Neural progenitor cell (in vitro differentiated cells): ENCODE measurements around the gene KCTD18. TPM values are rescaled to one million over a fixed set of nuclear protein-coding genes. Genes with fewer than 3 reads are reported as not detected.

ENCODE experiments used
- DNase-seq: peaks from one replicate; pipeline ENCODE4 v3.0.0-alpha.2; 2016; ENCODE audit warnings: low spot score
- H2AFZ ChIP-seq: fragments of 200-600 bp; sonication (generic); replicated peaks from 2 replicates; pipeline ENCODE4 v1.6.1; 2016; ENCODE audit warnings: antibody characterized with exemption
- H3F3A ChIP-seq: fragments of 200-600 bp; sonication (generic); 2 replicates; pipeline ENCODE4 v1.6.1; 2016; ENCODE audit warnings: antibody characterized with exemption, low read depth
- H3K27ac ChIP-seq: fragments of 200-600 bp; sonication (generic); 2 replicates; pipeline ENCODE4 v1.5.1; 2016; ENCODE audit warnings: mild to moderate bottlenecking
- H3K27me3 ChIP-seq: fragments of 200-600 bp; sonication (generic); 2 replicates; pipeline ENCODE4 v1.6.1; 2016; ENCODE audit warnings: mild to moderate bottlenecking, moderate library complexity
- H3K36me3 ChIP-seq: fragments of 200-600 bp; sonication (generic); 2 replicates; pipeline ENCODE4 v1.5.1; 2016
- H3K4me1 ChIP-seq: fragments of 200-600 bp; sonication (generic); 2 replicates; pipeline ENCODE4 v1.6.1; 2016; ENCODE audit warnings: mixed run types
- H3K4me2 ChIP-seq: fragments of 200-600 bp; sonication (generic); 2 replicates; pipeline ENCODE4 v1.6.1; 2016
- H3K4me3 ChIP-seq: fragments of 200-600 bp; sonication (generic); 2 replicates; pipeline ENCODE4 v1.5.1; 2016
- H3K79me2 ChIP-seq: fragments of 200-600 bp; sonication (generic); 2 replicates; pipeline ENCODE4 v1.6.1; 2016; ENCODE audit warnings: low read depth
- H3K9ac ChIP-seq: fragments of 200-600 bp; sonication (generic); 2 replicates; pipeline ENCODE4 v1.6.1; 2016
- H3K9me3 ChIP-seq: fragments of 200-600 bp; sonication (generic); 2 replicates; pipeline ENCODE4 v1.5.1; 2016; ENCODE audit warnings: low read depth
- H4K20me1 ChIP-seq: fragments of 200-600 bp; sonication (generic); 2 replicates; pipeline ENCODE4 v1.6.1; 2016; ENCODE audit warnings: low read depth
- H3K27ac Mint-ChIP-seq: 3 replicates; pipeline ENCODE4 v1.8.0; 2021; ENCODE audit warnings: mixed read lengths
- H3K27me3 Mint-ChIP-seq: 2 replicates; pipeline ENCODE4 v1.8.0; 2022; ENCODE audit warnings: low read depth, mild to moderate bottlenecking, inconsistent platforms, moderate library complexity, mixed read lengths; ENCODE audit not compliant: insufficient read depth
- H3K36me3 Mint-ChIP-seq: 3 replicates; pipeline ENCODE4 v1.8.0; 2021; ENCODE audit warnings: mixed read lengths
- H3K4me1 Mint-ChIP-seq: 3 replicates; pipeline ENCODE4 v1.8.0; 2021; ENCODE audit warnings: mixed read lengths
- H3K4me3 Mint-ChIP-seq: 3 replicates; pipeline ENCODE4 v1.8.0; 2021; ENCODE audit warnings: mild to moderate bottlenecking, moderate library complexity, mixed read lengths
- H3K9me3 Mint-ChIP-seq: 3 replicates; pipeline ENCODE4 v1.8.0; 2020; ENCODE audit warnings: mixed read lengths
- CTCF ChIP-seq: fragments of 200-600 bp; sonication (generic); IDR thresholded peaks from 2 replicates; pipeline ENCODE4 v1.5.1; 2017; ENCODE audit warnings: antibody characterized with exemption, mild to moderate bottlenecking
- EZH2 ChIP-seq: fragments of 200-600 bp; sonication (generic); IDR thresholded peaks from 2 replicates; pipeline ENCODE4 v1.6.1; 2017; ENCODE audit warnings: antibody characterized with exemption, mild to moderate bottlenecking, moderate library complexity
- EZH2phosphoT487 ChIP-seq: fragments of 200-600 bp; sonication (generic); IDR thresholded peaks from 2 replicates; pipeline ENCODE4 v1.6.1; 2017; ENCODE audit warnings: antibody characterized with exemption
- total RNA-seq: library from RNA; depleted of rRNA; stranded (reverse); fragments of >200 nt; gene quantifications from 2 replicates; pipeline ENCODE4 v1.2.3, GENCODE V29; 2015; ENCODE audit warnings: low replicate concordance

The KCTD18 gene
- total RNA-seq, 1 donor from 2014 or later, result 15.0 TPM

- peaks cover 13% of the 10 kb centered on the region for H3K36me3 Mint-ChIP-seq
- no peak for TF ChIP-seq CTCF
- no peak for TF ChIP-seq EZH2
- no peak for TF ChIP-seq EZH2phosphoT487
- no peaks in the 10 kb centered on the region for H3K9me3 Mint-ChIP-seq
- Histone ChIP-seq H4K20me1 (no peaks in the 10 kb centered on the region), H3K27me3 (no peaks in the 10 kb centered on the region), H3K4me3 (no peak overlapping the region), H3F3A (no peaks in the 10 kb centered on the region), H3K27ac (no peak overlapping the region), H3K4me1 (peaks cover 2% of the 10 kb centered on the region), H3K79me2 (no peaks in the 10 kb centered on the region), H3K9me3 (no peaks in the 10 kb centered on the region), H3K4me2 (no peak overlapping the region), H3K9ac (no peak overlapping the region), H2AFZ (no peak overlapping the region), H3K36me3 (no peaks in the 10 kb centered on the region)
- no peak overlapping the region for H3K4me3 Mint-ChIP-seq
- H3K27me3 Mint-ChIP-seq, result no peaks in the 10 kb centered on the region
- no peak for DNase-seq
- H3K27ac Mint-ChIP-seq, result no peak overlapping the region
- no peaks in the 10 kb centered on the region for H3K4me1 Mint-ChIP-seq
Observed at GRCh38 chr2:200447139-200447855, 62.6 kb downstream of the KCTD18 start.

GRCh38 chr2:200446612-200447011 is 63.3 kb downstream of the KCTD18 start:
- H4K20me1 ChIP-seq, result no peaks in the 10 kb centered on the region
- no peaks in the 10 kb centered on the region for H3K36me3 ChIP-seq
- Mint-ChIP-seq H3K27ac (no peak overlapping the region), H3K36me3 (peaks cover 16% of the 10 kb centered on the region), H3K27me3 (no peaks in the 10 kb centered on the region), H3K4me1 (no peaks in the 10 kb centered on the region), H3K9me3 (no peaks in the 10 kb centered on the region), H3K4me3 (no peak overlapping the region)
- H3K79me2 ChIP-seq, result no peaks in the 10 kb centered on the region
- H3F3A ChIP-seq, result no peaks in the 10 kb centered on the region
- H3K9ac ChIP-seq, result no peak overlapping the region
- no peaks in the 10 kb centered on the region for H3K9me3 ChIP-seq
- no peak overlapping the region for H3K4me3 ChIP-seq
- DNase-seq, result no peak
- peaks cover 4% of the 10 kb centered on the region for H3K4me1 ChIP-seq
- no peaks in the 10 kb centered on the region for H3K27me3 ChIP-seq
- no peak overlapping the region for H3K4me2 ChIP-seq
- TF ChIP-seq EZH2phosphoT487, result no peak
- no peak for TF ChIP-seq EZH2
- no peak for TF ChIP-seq CTCF
- no peak overlapping the region for H2AFZ ChIP-seq
- H3K27ac ChIP-seq, result no peak overlapping the region

- Mint-ChIP-seq H3K4me3 (no peak overlapping the region), H3K27me3 (no peaks in the 10 kb centered on the region), H3K9me3 (no peaks in the 10 kb centered on the region), H3K4me1 (no peaks in the 10 kb centered on the region), H3K27ac (no peak overlapping the region), H3K36me3 (peaks cover 12% of the 10 kb centered on the region)
- H3K4me2 ChIP-seq, result no peak overlapping the region
- H3K9ac ChIP-seq, result no peak overlapping the region
- TF ChIP-seq EZH2, result no peak
- no peak for TF ChIP-seq EZH2phosphoT487
- TF ChIP-seq CTCF, result no peak
- peaks cover 4% of the 10 kb centered on the region for H3K4me1 ChIP-seq
- H3K36me3 ChIP-seq, result no peaks in the 10 kb centered on the region
- H4K20me1 ChIP-seq, result no peaks in the 10 kb centered on the region
- no peak for DNase-seq
- no peaks in the 10 kb centered on the region for H3K79me2 ChIP-seq
- H3K4me3 ChIP-seq, result no peak overlapping the region
- no peak overlapping the region for H2AFZ ChIP-seq
- H3K9me3 ChIP-seq, result no peaks in the 10 kb centered on the region
- no peak overlapping the region for H3K27ac ChIP-seq
- no peaks in the 10 kb centered on the region for H3F3A ChIP-seq
- no peaks in the 10 kb centered on the region for H3K27me3 ChIP-seq
Observed at GRCh38 chr2:200445284-200445683, 64.6 kb downstream of the KCTD18 start.
